Neutrophil (primary cell): ENCODE measurements around the gene CLEC17A.
A peak's percentile ranks its signal among the peaks of the same experiment; 100 is the strongest.
"Not testable (repeated sequence)": the region's sequence is repeated elsewhere in the genome, so short reads cannot be mapped to it uniquely, and the experiment has no call there.

Source experiments
- H3K27ac ChIP-seq: fragments of 200-600 bp; sonication (generic); 2 replicates; pipeline ENCODE4 v1.5.1; 2016; ENCODE audit warnings: mild to moderate bottlenecking, moderate library complexity
- H3K27me3 ChIP-seq: fragments of 200-600 bp; sonication (generic); 2 replicates; pipeline ENCODE4 v1.6.0; 2016; ENCODE audit warnings: mild to moderate bottlenecking
- H3K36me3 ChIP-seq: fragments of 200-600 bp; sonication (generic); 2 replicates; pipeline ENCODE4 v1.5.1; 2017
- H3K4me1 ChIP-seq, 2 experiments: fragments of 200-600 bp in 1 of 2; sonication (generic) in 1 of 2; 1 replicate in 1 of 2; 2 replicates in 1 of 2; pipeline versions ENCODE4 v1.5.1 to v1.6.1; 2013 to 2016; ENCODE audit warnings: low read depth in 1 of 2, low read length in 1 of 2, mild to moderate bottlenecking in 1 of 2, moderate library complexity in 1 of 2; ENCODE audit not compliant: control insufficient read depth in 1 of 2, insufficient read depth in 1 of 2
- H3K4me3 ChIP-seq, 2 experiments: fragments of 200-600 bp in 1 of 2; sonication (generic) in 1 of 2; 1 replicate in 1 of 2; 2 replicates in 1 of 2; pipeline ENCODE4 v1.5.1; 2013 to 2016; ENCODE audit warnings: low read depth in 1 of 2, low read length in 1 of 2, mild to moderate bottlenecking in 1 of 2, moderate library complexity in 1 of 2
- H3K9me3 ChIP-seq: fragments of 200-600 bp; sonication (generic); 2 replicates; pipeline ENCODE4 v1.5.1; 2016
- TF ChIP-seq, protein P1 (sequence below): fragments of 200-600 bp; sonication (generic); IDR thresholded peaks from 2 replicates; pipeline ENCODE4 v1.5.1; 2016; ENCODE audit warnings: antibody characterized with exemption

CLEC17A gene, protein sequence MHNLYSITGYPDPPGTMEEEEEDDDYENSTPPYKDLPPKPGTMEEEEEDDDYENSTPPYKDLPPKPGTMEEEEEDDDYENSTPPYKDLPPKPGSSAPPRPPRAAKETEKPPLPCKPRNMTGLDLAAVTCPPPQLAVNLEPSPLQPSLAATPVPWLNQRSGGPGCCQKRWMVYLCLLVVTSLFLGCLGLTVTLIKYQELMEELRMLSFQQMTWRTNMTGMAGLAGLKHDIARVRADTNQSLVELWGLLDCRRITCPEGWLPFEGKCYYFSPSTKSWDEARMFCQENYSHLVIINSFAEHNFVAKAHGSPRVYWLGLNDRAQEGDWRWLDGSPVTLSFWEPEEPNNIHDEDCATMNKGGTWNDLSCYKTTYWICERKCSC

DNA sequence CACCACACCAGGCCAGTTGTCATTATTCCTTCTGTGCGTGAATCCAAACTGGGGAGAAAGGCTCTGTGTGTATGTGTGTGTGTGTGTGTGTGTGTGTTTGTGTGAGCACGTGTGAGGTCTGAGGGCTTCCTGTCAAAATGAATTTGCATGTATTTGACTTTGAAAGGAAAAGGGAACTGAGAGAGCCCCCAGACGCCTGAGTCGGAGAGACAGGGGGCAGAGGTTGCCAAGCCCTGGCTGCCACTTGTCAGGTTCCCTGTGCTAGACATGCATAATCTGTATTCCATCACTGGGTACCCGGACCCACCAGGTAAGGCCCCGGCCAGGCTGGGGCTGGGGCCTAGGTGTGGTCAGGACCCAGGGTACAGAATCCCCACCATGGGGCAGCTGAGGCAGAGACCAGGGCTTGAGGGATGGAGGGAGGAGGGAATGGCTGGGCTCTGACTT is at the start of gene CLEC17A:
Gene CLEC17A, plus strand, starts transcription at position 191 of the 447 bp plus-strand sequence. Its CDS starts 77 bp downstream, at position 268.
- Histone ChIP-seq H3K27me3 (no peaks in the 10 kb centered on the region), H3K4me3 (no peak within 1 kb of the TSS), H3K36me3 (peaks cover 5% of the 10 kb centered on the region), H3K9me3 (no peaks in the 10 kb centered on the region), H3K4me1 (peaks cover 9 to 19% of the 10 kb centered on the region in 2 experiments), H3K27ac (no peak within 1 kb of the TSS)
- TF ChIP-seq, protein P1, sequence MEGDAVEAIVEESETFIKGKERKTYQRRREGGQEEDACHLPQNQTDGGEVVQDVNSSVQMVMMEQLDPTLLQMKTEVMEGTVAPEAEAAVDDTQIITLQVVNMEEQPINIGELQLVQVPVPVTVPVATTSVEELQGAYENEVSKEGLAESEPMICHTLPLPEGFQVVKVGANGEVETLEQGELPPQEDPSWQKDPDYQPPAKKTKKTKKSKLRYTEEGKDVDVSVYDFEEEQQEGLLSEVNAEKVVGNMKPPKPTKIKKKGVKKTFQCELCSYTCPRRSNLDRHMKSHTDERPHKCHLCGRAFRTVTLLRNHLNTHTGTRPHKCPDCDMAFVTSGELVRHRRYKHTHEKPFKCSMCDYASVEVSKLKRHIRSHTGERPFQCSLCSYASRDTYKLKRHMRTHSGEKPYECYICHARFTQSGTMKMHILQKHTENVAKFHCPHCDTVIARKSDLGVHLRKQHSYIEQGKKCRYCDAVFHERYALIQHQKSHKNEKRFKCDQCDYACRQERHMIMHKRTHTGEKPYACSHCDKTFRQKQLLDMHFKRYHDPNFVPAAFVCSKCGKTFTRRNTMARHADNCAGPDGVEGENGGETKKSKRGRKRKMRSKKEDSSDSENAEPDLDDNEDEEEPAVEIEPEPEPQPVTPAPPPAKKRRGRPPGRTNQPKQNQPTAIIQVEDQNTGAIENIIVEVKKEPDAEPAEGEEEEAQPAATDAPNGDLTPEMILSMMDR = no peak

DNA sequence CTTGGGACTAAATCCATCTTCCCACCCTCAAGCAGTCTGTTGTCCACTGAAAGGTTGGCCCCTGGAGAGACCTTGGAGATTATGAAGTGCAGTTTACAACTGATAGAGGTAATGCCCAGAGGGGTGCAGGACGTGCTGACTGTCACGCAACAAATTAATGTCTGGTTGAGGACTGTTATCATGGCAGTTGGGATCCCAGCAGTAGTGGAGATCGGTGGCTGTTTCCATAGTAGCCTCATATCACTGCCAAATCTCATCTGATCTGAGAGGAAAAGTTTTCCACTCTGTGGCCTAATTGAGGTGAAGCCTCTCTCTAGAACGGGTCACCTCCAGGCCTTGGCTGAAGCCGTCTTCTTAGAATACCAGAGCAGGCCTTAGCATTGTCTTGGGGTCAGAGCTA is 49.4 kb upstream of the CLEC17A start:
- Histone ChIP-seq H3K4me1 (peaks cover 30 to 33% of the 10 kb centered on the region in 2 experiments), H3K9me3 (no peaks in the 10 kb centered on the region), H3K27ac (no peak overlapping the region), H3K27me3 (no peaks in the 10 kb centered on the region), H3K4me3 (no peak overlapping the region), H3K36me3 (no peaks in the 10 kb centered on the region)
- TF ChIP-seq, protein P1 = no peak

DNA sequence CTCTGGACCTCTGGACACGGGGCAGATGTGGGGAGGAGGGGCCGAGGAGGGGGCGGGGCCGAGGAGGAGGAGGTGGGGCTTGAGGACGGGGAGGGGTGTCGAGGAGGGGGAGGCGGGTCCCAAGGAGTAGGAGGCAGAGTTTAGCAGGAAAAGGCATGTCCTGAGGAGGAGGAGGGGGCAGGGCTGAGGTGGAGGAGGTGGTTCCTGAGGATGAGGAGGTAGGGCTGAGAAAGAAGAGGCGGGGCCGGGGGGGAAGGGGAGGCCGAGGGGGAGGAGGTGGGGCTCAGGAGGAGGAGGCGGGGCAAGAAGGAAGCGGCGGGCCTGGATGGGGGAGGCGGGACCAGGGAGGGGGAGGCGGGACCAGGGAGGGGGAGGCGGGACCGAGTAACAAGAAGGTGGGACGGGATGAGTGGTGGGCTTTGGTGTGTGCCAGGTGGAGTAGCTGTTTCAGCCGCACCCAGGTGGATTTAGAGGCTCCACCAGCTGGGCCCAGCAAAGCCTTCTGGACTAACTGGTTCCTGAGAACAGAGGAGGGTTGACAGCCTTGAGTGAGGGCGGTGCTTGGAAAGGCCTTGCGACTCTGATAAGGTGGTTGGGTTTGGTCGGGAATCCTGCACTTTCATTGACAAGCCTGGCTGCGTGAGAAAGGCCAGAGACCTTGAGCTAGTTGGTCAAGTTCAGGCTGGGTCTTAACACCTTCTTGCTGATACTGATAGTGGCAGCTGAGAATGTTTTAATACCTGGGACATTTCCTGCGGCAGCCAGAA is 45.8 kb upstream of the CLEC17A start:
- Histone ChIP-seq H3K27ac (peak overlapping the region; percentile 35), H3K9me3 (no peaks in the 10 kb centered on the region), H3K4me1 (peaks cover 10 to 13% of the 10 kb centered on the region in 2 experiments), H3K27me3 (no peaks in the 10 kb centered on the region), H3K4me3 (peak overlapping the region in 1 of 2 experiments; percentile 49), H3K36me3 (no peaks in the 10 kb centered on the region)
- TF ChIP-seq, protein P1 = no peak

DNA sequence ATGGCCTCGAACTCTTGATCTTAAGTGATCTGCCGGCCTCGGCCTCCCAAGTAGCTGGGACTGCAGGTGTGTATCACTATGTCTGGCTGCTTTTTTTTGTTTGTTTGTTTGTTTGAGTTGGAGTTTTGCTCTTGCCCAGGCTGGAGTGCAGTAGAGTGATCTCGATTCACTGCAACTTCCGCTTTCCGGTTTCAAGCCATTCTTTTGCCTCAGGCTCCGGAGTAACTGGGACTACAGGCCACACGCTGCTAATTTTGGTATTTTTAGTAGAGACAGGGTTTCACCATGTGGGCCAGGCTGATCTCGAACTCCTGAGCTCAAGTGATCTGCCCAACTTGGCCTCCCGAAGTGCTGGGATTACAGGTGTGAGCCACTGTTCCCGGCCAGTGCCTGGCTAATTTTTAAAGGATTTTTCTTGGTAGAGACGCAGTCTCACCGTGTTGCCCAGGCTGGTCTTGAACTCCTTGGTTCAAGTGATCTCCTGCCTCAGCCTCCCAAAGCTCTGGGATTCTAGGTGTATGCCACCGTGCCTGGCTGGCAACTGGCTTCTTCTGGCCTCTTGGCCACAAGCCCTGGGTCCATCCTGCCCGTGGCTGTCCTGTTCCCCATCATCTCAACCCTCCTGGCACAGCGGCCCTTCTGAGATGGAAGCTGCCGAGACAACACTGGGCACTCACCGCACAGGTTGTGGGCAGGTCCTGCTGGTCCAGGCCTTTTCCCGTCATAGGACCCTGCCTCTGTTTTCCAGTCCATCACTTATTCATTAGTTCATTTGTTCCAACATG is 42.0 kb upstream of the CLEC17A start:
- Histone ChIP-seq H3K4me3 (no peak overlapping the region), H3K4me1 (peaks cover 3 to 8% of the 10 kb centered on the region in 2 experiments), H3K27me3 (no peaks in the 10 kb centered on the region), H3K36me3 (no peaks in the 10 kb centered on the region), H3K27ac (no peak overlapping the region), H3K9me3 (no peaks in the 10 kb centered on the region)
- TF ChIP-seq, protein P1 = no peak

DNA sequence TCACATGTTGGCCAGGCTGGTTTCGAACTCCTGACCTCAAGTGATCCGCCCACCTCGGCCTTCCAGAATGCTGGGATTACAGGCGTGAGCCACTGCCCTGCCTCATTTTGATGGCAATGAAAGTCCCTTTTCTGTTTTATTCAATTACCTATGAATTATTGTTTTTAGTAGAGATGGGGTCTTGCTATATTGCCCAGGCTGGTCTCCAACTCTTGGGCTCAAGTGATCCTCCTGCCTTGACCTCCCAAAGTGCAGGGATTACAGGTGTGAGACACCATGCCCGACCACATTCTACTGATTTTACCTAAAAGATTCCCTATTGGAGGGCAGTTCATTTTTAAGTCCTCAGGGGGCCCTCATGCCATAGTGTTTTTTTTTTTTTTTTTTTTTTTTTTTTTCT is 40.9 kb upstream of the CLEC17A start:
- not testable (repeated sequence) for H3K4me3 ChIP-seq, H3K4me1 ChIP-seq, H3K27ac ChIP-seq, H3K36me3 ChIP-seq, H3K27me3 ChIP-seq, H3K9me3 ChIP-seq
